ENCODE measurements around the gene SEMA5A. TPM values are rescaled to one million over a fixed set of nuclear protein-coding genes. Genes with fewer than 3 reads are reported as not detected.

The SEMA5A gene
- total and polyA plus RNA-seq, 2 of the 13 experiments (the other 11 are each of a cell fraction or from before 2014, with no cell fraction given), result 0.01 TPM; not detected in 1

GRCh38 chr5:9058161-9058560 lies 487.7 kb downstream of the SEMA5A start:
- no peaks in the 10 kb centered on the region for H3K79me2 ChIP-seq (ENCODE audit: insufficient read depth, low read length)
- in situ Hi-C loops (cut with HindIII; ENCODE audit: extremely low pct_ligation_motif_present, low pct_unique_long_range_greater_than_20kb), result no loop called here
- H3K9ac ChIP-seq (ENCODE audit: insufficient read depth, low read depth, low read length), result no peak overlapping the region
- peaks cover 84% of the 10 kb centered on the region for H3K9me3 ChIP-seq (ENCODE audit: low read length)
- ATAC-seq, result no peak
- H2AFZ ChIP-seq (ENCODE audit: low read length), result no peak overlapping the region
- no peaks in the 10 kb centered on the region for H3K36me3 ChIP-seq (replicated peaks in 1 of 2; ENCODE audit: control insufficient read depth in 1 of 2, insufficient read depth in 2 of 2, low read length in 2 of 2)
- H3K4me1 ChIP-seq (ENCODE audit: insufficient read depth, low read length), result no peaks in the 10 kb centered on the region
- no TSS peak for BruUV-seq (replicated peaks)
- H3K27ac ChIP-seq (ENCODE audit: extremely low read length, insufficient read depth, low read length), result no peak overlapping the region
- H3K4me3 ChIP-seq (replicated peaks in 1 of 3; ENCODE audit: insufficient read depth in 1 of 3, low read depth in 2 of 3, low read length in 3 of 3), result no peak overlapping the region
- ChIA-PET POLR2A (no interaction called here), CTCF (ENCODE audit: low intra/inter-chr PET ratio, low total read pairs) (no interaction called here)
- intact Hi-C loops (cut with micrococcal nuclease; ENCODE audit: unreplicated experiment), result no loop called here
- H3K27me3 ChIP-seq (ENCODE audit: control insufficient read depth in 1 of 2, insufficient read depth in 2 of 2, low read length in 2 of 2), result no peaks in the 10 kb centered on the region; a peak in 1 of 5 replicates
- no peaks in the 10 kb centered on the region for H4K20me1 ChIP-seq (ENCODE audit: insufficient read depth, low read length)
- no peak for FAIRE-seq
- DNase-seq (ENCODE audit: low spot score), result no peak
- TF ChIP-seq ZNF260 (CRISPR knock-in tag; IDR thresholded peaks at IDR 0.05; ENCODE audit: borderline replicate concordance, low read depth), result no peak
- TF ChIP-seq, protein P1, sequence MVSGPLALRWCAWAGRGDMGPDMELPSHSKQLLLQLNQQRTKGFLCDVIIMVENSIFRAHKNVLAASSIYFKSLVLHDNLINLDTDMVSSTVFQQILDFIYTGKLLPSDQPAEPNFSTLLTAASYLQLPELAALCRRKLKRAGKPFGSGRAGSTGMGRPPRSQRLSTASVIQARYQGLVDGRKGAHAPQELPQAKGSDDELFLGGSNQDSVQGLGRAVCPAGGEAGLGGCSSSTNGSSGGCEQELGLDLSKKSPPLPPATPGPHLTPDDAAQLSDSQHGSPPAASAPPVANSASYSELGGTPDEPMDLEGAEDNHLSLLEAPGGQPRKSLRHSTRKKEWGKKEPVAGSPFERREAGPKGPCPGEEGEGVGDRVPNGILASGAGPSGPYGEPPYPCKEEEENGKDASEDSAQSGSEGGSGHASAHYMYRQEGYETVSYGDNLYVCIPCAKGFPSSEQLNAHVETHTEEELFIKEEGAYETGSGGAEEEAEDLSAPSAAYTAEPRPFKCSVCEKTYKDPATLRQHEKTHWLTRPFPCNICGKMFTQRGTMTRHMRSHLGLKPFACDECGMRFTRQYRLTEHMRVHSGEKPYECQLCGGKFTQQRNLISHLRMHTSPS (CRISPR knock-in tag; IDR thresholded peaks at IDR 0.05; ENCODE audit: low read depth), result no peak
- no peak overlapping the region for H3K4me2 ChIP-seq (ENCODE audit: low read depth, low read length)

GRCh38 chr5:9057406-9058000 lies 488.4 kb downstream of the SEMA5A start:
- ATAC-seq, result no peak
- in situ Hi-C loops (cut with HindIII; ENCODE audit: extremely low pct_ligation_motif_present, low pct_unique_long_range_greater_than_20kb) (no loop called here), intact Hi-C loops (cut with micrococcal nuclease; ENCODE audit: unreplicated experiment) (no loop called here)
- 17% methylated on average over 3 of the region's 3 CpGs for WGBS (ENCODE audit: low lambda C conversion rate)
- DNase-seq (ENCODE audit: low spot score), result no peak
- CTCF ChIA-PET (ENCODE audit: low intra/inter-chr PET ratio, low total read pairs), result no interaction called here
- Histone ChIP-seq H3K9ac (ENCODE audit: insufficient read depth, low read depth, low read length) (no peak overlapping the region), H3K79me2 (ENCODE audit: insufficient read depth, low read length) (no peaks in the 10 kb centered on the region), H3K4me3 (replicated peaks in 1 of 3; ENCODE audit: insufficient read depth in 1 of 3, low read depth in 2 of 3, low read length in 3 of 3) (no peak overlapping the region), H3K9me3 (ENCODE audit: low read length) (peaks cover 83% of the 10 kb centered on the region), H2AFZ (ENCODE audit: low read length) (no peak overlapping the region), H3K27ac (ENCODE audit: extremely low read length, insufficient read depth, low read length) (no peak overlapping the region), H3K4me2 (ENCODE audit: low read depth, low read length) (no peak overlapping the region), H3K36me3 (replicated peaks in 1 of 2; ENCODE audit: control insufficient read depth in 1 of 2, insufficient read depth in 2 of 2, low read length in 2 of 2) (no peaks in the 10 kb centered on the region), H4K20me1 (ENCODE audit: insufficient read depth, low read length) (no peaks in the 10 kb centered on the region), H3K27me3 (ENCODE audit: control insufficient read depth in 1 of 2, insufficient read depth in 2 of 2, low read length in 2 of 2) (no peaks in the 10 kb centered on the region; a peak in 1 of 5 replicates), H3K4me1 (ENCODE audit: insufficient read depth, low read length) (no peaks in the 10 kb centered on the region)
- POLR2A ChIA-PET, result no interaction called here
- no peak for TF ChIP-seq ZBTB8A (CRISPR knock-in tag; IDR thresholded peaks at IDR 0.05; ENCODE audit: borderline replicate concordance, low read depth)
- TF ChIP-seq, protein P2, sequence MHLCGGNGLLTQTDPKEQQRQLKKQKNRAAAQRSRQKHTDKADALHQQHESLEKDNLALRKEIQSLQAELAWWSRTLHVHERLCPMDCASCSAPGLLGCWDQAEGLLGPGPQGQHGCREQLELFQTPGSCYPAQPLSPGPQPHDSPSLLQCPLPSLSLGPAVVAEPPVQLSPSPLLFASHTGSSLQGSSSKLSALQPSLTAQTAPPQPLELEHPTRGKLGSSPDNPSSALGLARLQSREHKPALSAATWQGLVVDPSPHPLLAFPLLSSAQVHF (CRISPR knock-in tag; IDR thresholded peaks at IDR 0.05), result no peak
- no TSS peak for BruUV-seq (replicated peaks)
- FAIRE-seq, result no peak
